Neural progenitor cell (in vitro differentiated cells): ENCODE measurements around the gene ZIM2. TPM values are rescaled to one million over a fixed set of nuclear protein-coding genes. Genes with fewer than 3 reads are reported as not detected.

Experiments used
- DNase-seq: peaks from one replicate; pipeline ENCODE4 v3.0.0-alpha.2; 2016; ENCODE audit warnings: low spot score
- H2AFZ ChIP-seq: fragments of 200-600 bp; sonication (generic); replicated peaks from 2 replicates; pipeline ENCODE4 v1.6.1; 2016; ENCODE audit warnings: antibody characterized with exemption
- H3F3A ChIP-seq: fragments of 200-600 bp; sonication (generic); 2 replicates; pipeline ENCODE4 v1.6.1; 2016; ENCODE audit warnings: antibody characterized with exemption, low read depth
- H3K27ac ChIP-seq: fragments of 200-600 bp; sonication (generic); 2 replicates; pipeline ENCODE4 v1.5.1; 2016; ENCODE audit warnings: mild to moderate bottlenecking
- H3K27me3 ChIP-seq: fragments of 200-600 bp; sonication (generic); 2 replicates; pipeline ENCODE4 v1.6.1; 2016; ENCODE audit warnings: mild to moderate bottlenecking, moderate library complexity
- H3K36me3 ChIP-seq: fragments of 200-600 bp; sonication (generic); 2 replicates; pipeline ENCODE4 v1.5.1; 2016
- H3K4me1 ChIP-seq: fragments of 200-600 bp; sonication (generic); 2 replicates; pipeline ENCODE4 v1.6.1; 2016; ENCODE audit warnings: mixed run types
- H3K4me2 ChIP-seq: fragments of 200-600 bp; sonication (generic); 2 replicates; pipeline ENCODE4 v1.6.1; 2016
- H3K4me3 ChIP-seq: fragments of 200-600 bp; sonication (generic); 2 replicates; pipeline ENCODE4 v1.5.1; 2016
- H3K79me2 ChIP-seq: fragments of 200-600 bp; sonication (generic); 2 replicates; pipeline ENCODE4 v1.6.1; 2016; ENCODE audit warnings: low read depth
- H3K9ac ChIP-seq: fragments of 200-600 bp; sonication (generic); 2 replicates; pipeline ENCODE4 v1.6.1; 2016
- H3K9me3 ChIP-seq: fragments of 200-600 bp; sonication (generic); 2 replicates; pipeline ENCODE4 v1.5.1; 2016; ENCODE audit warnings: low read depth
- H4K20me1 ChIP-seq: fragments of 200-600 bp; sonication (generic); 2 replicates; pipeline ENCODE4 v1.6.1; 2016; ENCODE audit warnings: low read depth
- H3K27ac Mint-ChIP-seq: 3 replicates; pipeline ENCODE4 v1.8.0; 2021; ENCODE audit warnings: mixed read lengths
- H3K27me3 Mint-ChIP-seq: 2 replicates; pipeline ENCODE4 v1.8.0; 2022; ENCODE audit warnings: low read depth, mild to moderate bottlenecking, inconsistent platforms, moderate library complexity, mixed read lengths; ENCODE audit not compliant: insufficient read depth
- H3K36me3 Mint-ChIP-seq: 3 replicates; pipeline ENCODE4 v1.8.0; 2021; ENCODE audit warnings: mixed read lengths
- H3K4me1 Mint-ChIP-seq: 3 replicates; pipeline ENCODE4 v1.8.0; 2021; ENCODE audit warnings: mixed read lengths
- H3K4me3 Mint-ChIP-seq: 3 replicates; pipeline ENCODE4 v1.8.0; 2021; ENCODE audit warnings: mild to moderate bottlenecking, moderate library complexity, mixed read lengths
- H3K9me3 Mint-ChIP-seq: 3 replicates; pipeline ENCODE4 v1.8.0; 2020; ENCODE audit warnings: mixed read lengths
- EZH2 ChIP-seq: fragments of 200-600 bp; sonication (generic); IDR thresholded peaks from 2 replicates; pipeline ENCODE4 v1.6.1; 2017; ENCODE audit warnings: antibody characterized with exemption, mild to moderate bottlenecking, moderate library complexity
- EZH2phosphoT487 ChIP-seq: fragments of 200-600 bp; sonication (generic); IDR thresholded peaks from 2 replicates; pipeline ENCODE4 v1.6.1; 2017; ENCODE audit warnings: antibody characterized with exemption
- total RNA-seq: library from RNA; depleted of rRNA; stranded (reverse); fragments of >200 nt; gene quantifications from 2 replicates; pipeline ENCODE4 v1.2.3, GENCODE V29; 2015; ENCODE audit warnings: low replicate concordance
- TF ChIP-seq, protein P1 (sequence below): fragments of 200-600 bp; sonication (generic); IDR thresholded peaks from 2 replicates; pipeline ENCODE4 v1.5.1; 2017; ENCODE audit warnings: antibody characterized with exemption, mild to moderate bottlenecking

The ZIM2 gene
- total RNA-seq, 1 donor from 2014 or later: not detected

DNA sequence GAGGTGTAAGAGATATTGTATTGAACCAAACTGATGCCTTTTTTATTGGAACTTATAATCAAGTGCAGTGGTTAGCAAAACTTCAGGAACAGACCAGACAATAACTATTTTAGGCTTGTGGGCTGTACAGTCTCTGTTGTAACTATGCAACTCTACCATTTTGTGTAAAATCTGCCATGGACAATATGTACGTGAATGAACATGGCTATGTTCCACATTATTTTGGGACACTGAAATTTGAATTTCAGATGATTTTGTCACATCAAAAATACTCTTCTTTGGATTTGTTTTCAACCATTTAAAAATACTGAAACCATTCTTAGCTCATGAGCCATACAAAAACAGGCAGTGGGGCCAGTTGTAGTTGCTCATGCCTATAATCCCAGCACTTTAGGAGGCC is 27.9 kb upstream of the ZIM2 start:
- H3K27me3 Mint-ChIP-seq: peaks cover 9% of the 10 kb centered on the region
- Histone ChIP-seq H3F3A (no peaks in the 10 kb centered on the region), H4K20me1 (no peaks in the 10 kb centered on the region), H3K4me3 (no peak overlapping the region), H3K4me2 (no peak overlapping the region), H3K4me1 (no peaks in the 10 kb centered on the region), H2AFZ (no peak overlapping the region), H3K79me2 (no peaks in the 10 kb centered on the region), H3K27ac (no peak overlapping the region), H3K9me3 (peaks cover 21% of the 10 kb centered on the region), H3K9ac (no peak overlapping the region), H3K36me3 (no peaks in the 10 kb centered on the region), H3K27me3 (no peaks in the 10 kb centered on the region)
- no peaks in the 10 kb centered on the region for H3K4me1 Mint-ChIP-seq
- DNase-seq: no peak
- H3K4me3 Mint-ChIP-seq: no peak overlapping the region
- no peak overlapping the region for H3K27ac Mint-ChIP-seq
- H3K36me3 Mint-ChIP-seq: peaks cover 2% of the 10 kb centered on the region
- TF ChIP-seq EZH2 (no peak), EZH2phosphoT487 (no peak)
- TF ChIP-seq, protein P1, sequence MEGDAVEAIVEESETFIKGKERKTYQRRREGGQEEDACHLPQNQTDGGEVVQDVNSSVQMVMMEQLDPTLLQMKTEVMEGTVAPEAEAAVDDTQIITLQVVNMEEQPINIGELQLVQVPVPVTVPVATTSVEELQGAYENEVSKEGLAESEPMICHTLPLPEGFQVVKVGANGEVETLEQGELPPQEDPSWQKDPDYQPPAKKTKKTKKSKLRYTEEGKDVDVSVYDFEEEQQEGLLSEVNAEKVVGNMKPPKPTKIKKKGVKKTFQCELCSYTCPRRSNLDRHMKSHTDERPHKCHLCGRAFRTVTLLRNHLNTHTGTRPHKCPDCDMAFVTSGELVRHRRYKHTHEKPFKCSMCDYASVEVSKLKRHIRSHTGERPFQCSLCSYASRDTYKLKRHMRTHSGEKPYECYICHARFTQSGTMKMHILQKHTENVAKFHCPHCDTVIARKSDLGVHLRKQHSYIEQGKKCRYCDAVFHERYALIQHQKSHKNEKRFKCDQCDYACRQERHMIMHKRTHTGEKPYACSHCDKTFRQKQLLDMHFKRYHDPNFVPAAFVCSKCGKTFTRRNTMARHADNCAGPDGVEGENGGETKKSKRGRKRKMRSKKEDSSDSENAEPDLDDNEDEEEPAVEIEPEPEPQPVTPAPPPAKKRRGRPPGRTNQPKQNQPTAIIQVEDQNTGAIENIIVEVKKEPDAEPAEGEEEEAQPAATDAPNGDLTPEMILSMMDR: no peak
- peaks cover 70% of the 10 kb centered on the region for H3K9me3 Mint-ChIP-seq

DNA sequence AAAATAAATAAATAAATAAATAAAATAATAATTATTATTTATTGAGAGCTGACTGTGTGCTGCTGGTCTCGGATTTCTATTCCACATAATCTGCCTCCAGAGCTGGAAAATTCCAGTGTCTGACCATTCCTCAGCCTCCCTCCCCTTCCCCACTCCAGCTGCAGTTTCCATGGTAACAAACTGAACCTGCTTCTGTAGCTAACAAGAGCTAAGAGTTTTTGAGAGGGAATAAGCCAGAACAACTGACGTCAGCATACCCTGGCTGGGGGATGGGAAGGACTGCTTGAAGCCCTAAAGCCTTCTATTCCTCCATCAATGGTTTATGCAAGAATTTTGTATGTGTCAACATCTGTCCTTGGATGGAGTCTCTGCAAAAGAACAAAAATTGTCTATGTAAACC is 26.0 kb upstream of the ZIM2 start:
- Histone ChIP-seq H2AFZ (no peak overlapping the region), H3K9me3 (peaks cover 28% of the 10 kb centered on the region), H3K27ac (no peak overlapping the region), H3F3A (no peaks in the 10 kb centered on the region), H3K4me3 (no peak overlapping the region), H3K4me1 (no peaks in the 10 kb centered on the region), H3K9ac (no peak overlapping the region), H3K27me3 (no peaks in the 10 kb centered on the region), H3K36me3 (no peaks in the 10 kb centered on the region), H4K20me1 (no peaks in the 10 kb centered on the region), H3K4me2 (no peak overlapping the region), H3K79me2 (no peaks in the 10 kb centered on the region)
- TF ChIP-seq EZH2phosphoT487: no peak
- TF ChIP-seq, protein P1: no peak
- TF ChIP-seq EZH2: no peak
- no peak overlapping the region for H3K4me3 Mint-ChIP-seq
- H3K4me1 Mint-ChIP-seq: no peaks in the 10 kb centered on the region
- H3K9me3 Mint-ChIP-seq: peaks cover 66% of the 10 kb centered on the region
- H3K27me3 Mint-ChIP-seq: peaks cover 2% of the 10 kb centered on the region
- H3K27ac Mint-ChIP-seq: no peak overlapping the region
- no peak for DNase-seq
- H3K36me3 Mint-ChIP-seq: no peaks in the 10 kb centered on the region

DNA sequence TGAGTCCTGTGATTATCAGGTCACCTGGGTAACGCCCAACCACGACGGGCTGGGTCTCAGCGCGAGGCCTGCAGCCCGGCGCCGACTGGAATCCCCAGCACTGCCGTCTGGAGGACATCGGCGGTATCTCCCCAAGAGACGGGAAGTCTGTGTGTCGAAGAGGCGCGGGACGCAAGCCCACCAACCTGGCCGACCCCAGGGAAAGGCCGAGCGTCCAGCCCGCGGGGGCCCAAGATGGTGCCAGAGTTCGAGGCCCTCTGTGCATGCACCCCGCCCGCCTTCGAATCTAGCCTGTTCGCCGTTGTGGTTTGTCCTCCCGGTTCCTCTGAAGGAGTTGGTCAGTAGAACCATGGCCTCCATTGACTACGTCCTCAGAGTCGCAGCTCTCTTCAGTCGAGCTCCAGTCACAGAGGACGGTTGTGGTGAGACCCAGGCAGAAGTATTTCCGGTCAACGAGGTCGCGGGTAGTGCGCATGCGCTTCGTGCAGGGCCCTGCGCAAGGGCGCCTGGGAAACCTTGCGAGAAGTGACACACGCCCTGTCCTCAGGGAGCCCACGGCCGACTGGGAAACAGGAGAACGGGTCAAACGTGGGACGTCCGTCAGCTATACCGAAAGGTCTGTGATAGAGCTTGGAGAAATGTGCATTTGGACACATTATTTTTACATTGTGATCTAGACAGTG is 24.1 kb upstream of the ZIM2 start:
- H3K4me2 ChIP-seq: no peak overlapping the region
- H3K4me1 Mint-ChIP-seq: no peaks in the 10 kb centered on the region
- no peak overlapping the region for H3K9ac ChIP-seq
- peaks cover 57% of the 10 kb centered on the region for H3K9me3 Mint-ChIP-seq
- H3K27me3 ChIP-seq: no peaks in the 10 kb centered on the region
- no peaks in the 10 kb centered on the region for H3K36me3 ChIP-seq
- no peaks in the 10 kb centered on the region for H3F3A ChIP-seq
- no peak overlapping the region for H3K27ac Mint-ChIP-seq
- H3K9me3 ChIP-seq: peaks cover 35% of the 10 kb centered on the region
- no peak for TF ChIP-seq EZH2
- TF ChIP-seq, protein P1: no peak
- DNase-seq: no peak
- no peaks in the 10 kb centered on the region for H3K4me1 ChIP-seq
- H3K4me3 ChIP-seq: no peak overlapping the region
- no peak overlapping the region for H3K4me3 Mint-ChIP-seq
- no peak overlapping the region for H2AFZ ChIP-seq
- H3K27ac ChIP-seq: no peak overlapping the region
- no peaks in the 10 kb centered on the region for H3K79me2 ChIP-seq
- no peaks in the 10 kb centered on the region for H3K36me3 Mint-ChIP-seq
- peaks cover 2% of the 10 kb centered on the region for H3K27me3 Mint-ChIP-seq
- H4K20me1 ChIP-seq: no peaks in the 10 kb centered on the region
